ENCODE results near the gene MYO1G. TPM values are rescaled to one million over a fixed set of nuclear protein-coding genes. Genes with fewer than 3 reads are reported as not detected.

The MYO1G gene
- total and polyA plus RNA-seq, 10 of the 15 experiments (the other 5 are each of a cell fraction or from before 2014, with no cell fraction given) = 1.8 to 232 (median 134) TPM

- Histone ChIP-seq H3K4me2 (ENCODE audit: control insufficient read depth, insufficient read depth) (peak overlapping the region; percentile 69), H3K27me3 (replicated peaks in 1 of 2; ENCODE audit: control insufficient read depth in 2 of 2, insufficient read depth in 2 of 2, low read length in 1 of 2) (no peaks in the 10 kb centered on the region), H3K4me1 (ENCODE audit: control insufficient read depth, insufficient read depth, low read length) (peaks cover 19% of the 10 kb centered on the region), H4K20me1 (ENCODE audit: control insufficient read depth, insufficient read depth) (no peaks in the 10 kb centered on the region), H2AFZ (ENCODE audit: control insufficient read depth, low read depth, low read length) (no peak overlapping the region), H3K27ac (ENCODE audit: control insufficient read depth, insufficient read depth) (peak overlapping the region; percentile 30), H3K36me3 (ENCODE audit: control insufficient read depth in 2 of 2, insufficient read depth in 2 of 2, low read length in 1 of 2) (no peaks in the 10 kb centered on the region; a peak in 1 of 4 replicates), H3K79me2 (ENCODE audit: control insufficient read depth, insufficient read depth, low read length) (peaks cover 30% of the 10 kb centered on the region), H3K9me3 (replicated peaks; ENCODE audit: control insufficient read depth, insufficient read depth, low read length) (no peaks in the 10 kb centered on the region; the same call in 2 of the 3 replicates), H3K4me3 (no peak overlapping the region), H3K9ac (ENCODE audit: control insufficient read depth, insufficient read depth, low read length) (peak overlapping the region; percentile 7; the same call in 1 of the 2 replicates)
- ChIA-PET SMC1A (ENCODE audit: uncharacterized antibody, unreplicated experiment) (interaction anchor here (0.8 to 5.3 kb wide), 10 partner anchors 10 to 171 kb away, joined by 3 to 55 read pairs (median 5); no protein-coding TSS in a partner anchor), CTCF (interaction anchor here (1.1 to 2.3 kb wide), 6 partner anchors 10 to 48 kb away, joined by 3 to 8 read pairs (median 6); no protein-coding TSS in a partner anchor), RAD21 (ENCODE audit: unreplicated experiment) (interaction anchor here (0.6 to 2.2 kb wide), 14 partner anchors 12 to 114 kb away, joined by 3 to 15 read pairs (median 3); partner anchors contain the start of gene MYO1G), POLR2A (interaction anchor here (0.7 to 12.6 kb wide), 7 partner anchors 10 to 287 kb away, joined by 3 to 177 read pairs (median 3); partner anchors contain the start of genes CCM2 and MYO1G)
- DNase-seq (ENCODE audit: low read depth, low spot score) (peak; percentile 45), FAIRE-seq (peak; percentile 94), ATAC-seq (peak; percentile 87)
- WGBS (ENCODE audit: insufficient coverage, insufficient replicate concordance, low lambda C conversion rate, missing lambda C conversion rate) = 48% methylated on average over 3 of the region's 3 CpGs
- no TSS peak for BruUV-seq (replicated peaks)
- intact Hi-C loops (cut with micrococcal nuclease; ENCODE audit: unreplicated experiment) = loop anchor here (10.0 kb wide), 1 partner anchor 387 kb away; no protein-coding TSS in a partner anchor
- in situ Hi-C loops (cut with MboI) = no loop called here
- TF ChIP-seq NBN (IDR thresholded peaks at IDR 0.05) (peak; percentile 56; the same call in 1 of the 2 replicates), TCF3 (IDR thresholded peaks at IDR 0.05; ENCODE audit: borderline replicate concordance, insufficient read depth, low read depth, low read length) (peak; percentile 88; the same call in 1 of the 2 replicates), RUNX3 (IDR thresholded peaks at IDR 0.05; ENCODE audit: low read length) (peak; percentile 73), EP300 (IDR thresholded peaks at IDR 0.05; ENCODE audit: borderline replicate concordance in 1 of 2, control insufficient read depth in 1 of 2, low read depth in 2 of 2, low read length in 2 of 2) (peak; percentile 56 to 68; a peak in 2 of 4 replicates), IKZF2 (IDR thresholded peaks at IDR 0.05) (peak; percentile 71 to 87), PAX5 (IDR thresholded peaks at IDR 0.05; ENCODE audit: borderline replicate concordance, low read depth, low read length) (peak; percentile 87; the same call in 1 of the 2 replicates), HDGF (IDR thresholded peaks at IDR 0.05) (peak; percentile 96), CBFB (IDR thresholded peaks at IDR 0.05; ENCODE audit: low read depth) (no peak), FOS (IDR thresholded peaks at IDR 0.05; ENCODE audit: borderline replicate concordance, extremely low read depth, insufficient read length) (no peak), ATF7 (IDR thresholded peaks at IDR 0.05; ENCODE audit: low read depth) (peak; percentile 46; the same call in 1 of the 2 replicates), TCF12 (IDR thresholded peaks at IDR 0.05; ENCODE audit: low read depth, low read length) (peak; percentile 97), MTA2 (IDR thresholded peaks at IDR 0.05; ENCODE audit: low read depth) (peak; percentile 72), IRF4 (IDR thresholded peaks at IDR 0.05; ENCODE audit: low read depth, low read length) (0 out of 2 replicates have a peak, but pooled peaks have one; percentile 22), RCOR1 (conservative IDR thresholded peaks at IDR 0.05; ENCODE audit: low read depth, low read length) (0 out of 2 replicates have a peak, but pooled peaks have one; percentile 46), SKIL (IDR thresholded peaks at IDR 0.05; ENCODE audit: low read depth, poor library complexity, severe bottlenecking) (no peak), NFIC (IDR thresholded peaks at IDR 0.05; ENCODE audit: low read depth, low read length) (peak; percentile 69; the same call in 1 of the 2 replicates), ZNF384 (IDR thresholded peaks at IDR 0.05; ENCODE audit: borderline replicate concordance, low read depth, low read length) (no peak), IRF3 (IDR thresholded peaks at IDR 0.05) (no peak)
- TF ChIP-seq, protein P1, sequence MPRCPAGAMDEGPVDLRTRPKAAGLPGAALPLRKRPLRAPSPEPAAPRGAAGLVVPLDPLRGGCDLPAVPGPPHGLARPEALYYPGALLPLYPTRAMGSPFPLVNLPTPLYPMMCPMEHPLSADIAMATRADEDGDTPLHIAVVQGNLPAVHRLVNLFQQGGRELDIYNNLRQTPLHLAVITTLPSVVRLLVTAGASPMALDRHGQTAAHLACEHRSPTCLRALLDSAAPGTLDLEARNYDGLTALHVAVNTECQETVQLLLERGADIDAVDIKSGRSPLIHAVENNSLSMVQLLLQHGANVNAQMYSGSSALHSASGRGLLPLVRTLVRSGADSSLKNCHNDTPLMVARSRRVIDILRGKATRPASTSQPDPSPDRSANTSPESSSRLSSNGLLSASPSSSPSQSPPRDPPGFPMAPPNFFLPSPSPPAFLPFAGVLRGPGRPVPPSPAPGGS (IDR thresholded peaks at IDR 0.05; ENCODE audit: borderline replicate concordance, insufficient read depth, low read depth, low read length, poor library complexity, severe bottlenecking) = peak; percentile 23
Observed at GRCh38 chr7:45021604-45022296, 42.9 kb upstream of the MYO1G start.

All from GM12878 (cell line).